Endothelial cell of umbilical vein (primary cell): ENCODE results near the gene PTPRE. TPM values are rescaled to one million over a fixed set of nuclear protein-coding genes. Genes with fewer than 3 reads are reported as not detected.

Experiments
- BruUV-seq: library from RNA; stranded (reverse); fragments of 400-500 nt; replicated peaks from 2 replicates; lab custom pipeline; 2021; lab: Mats Ljungman, UMichigan
- CTCF ChIA-PET: fragments of 300-600, 350-600 bp; sonication (Branson Sonifier 250); formaldehyde crosslinking; loops from one replicate; lab custom pipeline; 2021; ENCODE audit warnings: antibody characterized with exemption, inconsistent platforms; lab: Charles Lee
- POLR2A ChIA-PET: fragments of 300-600, 350-600 bp; sonication (Branson Sonifier 250); formaldehyde crosslinking; loops from one replicate; lab custom pipeline; 2021; ENCODE audit warnings: antibody characterized with exemption, inconsistent platforms; lab: Charles Lee
- DNase-seq: peaks from one replicate; pipeline ENCODE4 v3.0.0-alpha.2; 2011; ENCODE audit warnings: low read depth, low spot score
- FAIRE-seq: peaks from 2 replicates; lab custom pipeline; 2011; peaks lifted over from hg19 to GRCh38; lab: Jason Lieb, UNC
- H2AFZ ChIP-seq: 2 replicates; pipeline ENCODE4 v1.6.0; 2012; ENCODE audit warnings: low read depth, low read length, control low read depth, inconsistent platforms
- H3K27ac ChIP-seq: 2 replicates; pipeline ENCODE4 v1.5.1; 2011; ENCODE audit warnings: low read depth, mild to moderate bottlenecking, control low read depth, low read length, moderate library complexity; ENCODE audit not compliant: insufficient read depth
- H3K27me3 ChIP-seq, 2 experiments: 2 replicates each; pipeline versions ENCODE4 v1.6.0 to v1.6.1; 2011; ENCODE audit warnings: low read length in 2 of 2, mixed read lengths in 1 of 2; ENCODE audit not compliant: control insufficient read depth in 2 of 2, insufficient read depth in 2 of 2
- H3K36me3 ChIP-seq, 2 experiments: 2 replicates in 1 of 2; 3 replicates in 1 of 2; pipeline ENCODE4 v1.5.1; 2011; ENCODE audit warnings: low read length in 2 of 2, mild to moderate bottlenecking in 1 of 2, moderate library complexity in 1 of 2; ENCODE audit not compliant: control insufficient read depth in 2 of 2, insufficient read depth in 2 of 2; ENCODE audit errors: extremely low read depth in 1 of 2
- H3K4me1 ChIP-seq: 3 replicates; pipeline ENCODE4 v1.5.1; 2011; ENCODE audit warnings: mild to moderate bottlenecking, low read length; ENCODE audit not compliant: control insufficient read depth, insufficient read depth; ENCODE audit errors: extremely low read depth
- H3K4me2 ChIP-seq: 2 replicates; pipeline ENCODE4 v1.6.1; 2011; ENCODE audit warnings: low read length, control low read depth, mixed read lengths; ENCODE audit not compliant: insufficient read depth
- H3K4me3 ChIP-seq, 3 experiments: fragments of 200-600 bp in 1 of 3; sonication (generic), shearing (Covaris generic) in 1 of 3; replicated peaks in 1 of 3; 2 replicates each; pipeline ENCODE4 v1.5.1; 2011 to 2016; ENCODE audit warnings: control low read depth in 3 of 3, low read length in 3 of 3, mild to moderate bottlenecking in 2 of 3, inconsistent platforms in 1 of 3, low read depth in 1 of 3, moderate library complexity in 1 of 3; ENCODE audit not compliant: insufficient read depth in 1 of 3
- H3K79me2 ChIP-seq: 2 replicates; pipeline ENCODE4 v1.6.0; 2012; ENCODE audit warnings: low read length, inconsistent platforms; ENCODE audit not compliant: control insufficient read depth, insufficient read depth
- H3K9ac ChIP-seq: replicated peaks from 2 replicates; pipeline ENCODE3; 2011; ENCODE audit warnings: low read length, control low read depth; ENCODE audit not compliant: insufficient read depth; ENCODE audit errors: extremely low read depth
- H3K9me1 ChIP-seq: replicated peaks from 3 replicates; pipeline ENCODE4 v1.6.0; 2011; ENCODE audit warnings: mild to moderate bottlenecking, low read length; ENCODE audit not compliant: control insufficient read depth, insufficient read depth; ENCODE audit errors: extremely low read depth
- H3K9me3 ChIP-seq: replicated peaks from 2 replicates; pipeline ENCODE4 v1.5.1; 2012; ENCODE audit warnings: low read length, inconsistent platforms; ENCODE audit not compliant: control insufficient read depth, insufficient read depth
- H4K20me1 ChIP-seq: replicated peaks from 2 replicates; pipeline ENCODE3; 2011; ENCODE audit warnings: mild to moderate bottlenecking, low read length; ENCODE audit not compliant: control insufficient read depth, insufficient read depth; ENCODE audit errors: extremely low read depth
- EZH2 ChIP-seq: IDR thresholded peaks from 2 replicates; pipeline ENCODE4 v1.6.1; 2012; ENCODE audit warnings: borderline replicate concordance, low read depth, mild to moderate bottlenecking, moderate library complexity, low read length, inconsistent platforms; ENCODE audit not compliant: severe bottlenecking
- FOS ChIP-seq: IDR thresholded peaks from 2 replicates; pipeline ENCODE4 v1.6.1; 2011; ENCODE audit warnings: mild to moderate bottlenecking, low read length, moderate library complexity, borderline replicate concordance; ENCODE audit not compliant: insufficient read depth
- GATA2 ChIP-seq: IDR thresholded peaks from 2 replicates; pipeline ENCODE4 v1.7.0; 2011; ENCODE audit warnings: low read depth, mild to moderate bottlenecking, moderate library complexity, mixed read lengths, low read length; ENCODE audit not compliant: insufficient read length, insufficient read depth
- JUN ChIP-seq: IDR thresholded peaks from 2 replicates; pipeline ENCODE4 v1.6.1; 2011; ENCODE audit warnings: borderline replicate concordance, low read depth; ENCODE audit not compliant: insufficient read length, insufficient read depth
- MYC ChIP-seq: IDR thresholded peaks from one replicate; pipeline ENCODE4 v1.6.1; 2011; ENCODE audit warnings: mild to moderate bottlenecking, low read depth, low read length
- POLR2A ChIP-seq: IDR thresholded peaks from 2 replicates; pipeline ENCODE4 v1.6.1; 2012; ENCODE audit warnings: low read depth, mild to moderate bottlenecking, control low read depth, low read length
- POLR2AphosphoS5 ChIP-seq: IDR thresholded peaks from 2 replicates; pipeline ENCODE4 v1.6.1; 2012; ENCODE audit warnings: low read depth, mild to moderate bottlenecking, control low read depth, low read length, moderate library complexity; ENCODE audit not compliant: insufficient read depth
- dilution Hi-C: fragments of 300-500 bp; cut with MboI; formaldehyde crosslinking; loops from one replicate; pipeline ENCODE4 v1.15.0; 2019; ENCODE audit warnings: low sequenced_read_pairs; ENCODE audit not compliant: extremely low pct_ligation_motif_present
- intact Hi-C: fragments of 100-400 bp; cut with micrococcal nuclease; formaldehyde crosslinking; loops from one replicate; pipeline ENCODE4 v1.10.0; 2022
- polyA plus RNA-seq, 4 experiments: library from polyadenylated mRNA; depleted of rRNA in 3 of 4; stranded (reverse) in 3 of 4; unstranded in 1 of 4; fragments of >200 nt; gene quantifications; 2 replicates each; pipeline versions ENCODE4 v1.2.1 to v1.2.3, GENCODE V29; 2011 to 2012; ENCODE audit warnings: missing spikeins in 1 of 4
- total RNA-seq: library from RNA; stranded (reverse); gene quantifications from 2 replicates; pipeline ENCODE4 v1.2.3, GENCODE V29; 2021
- TF ChIP-seq, protein P1 (sequence below), 2 donors: IDR thresholded peaks; 1 replicate in 1 of 2; 2 replicates in 1 of 2; pipeline ENCODE4 v1.5.1; 2011; ENCODE audit warnings: low read length in 2 of 2, mild to moderate bottlenecking in 2 of 2, moderate library complexity in 2 of 2, control low read depth in 1 of 2, inconsistent platforms in 1 of 2, low read depth in 1 of 2; ENCODE audit not compliant: insufficient read depth in 1 of 2; ENCODE audit errors: extremely low read depth in 1 of 2
- TF ChIP-seq, protein P2 (sequence below): IDR thresholded peaks from 2 replicates; pipeline ENCODE4 v1.6.1; 2011; ENCODE audit not compliant: insufficient read depth, insufficient read length

The PTPRE gene
- total and polyA plus RNA-seq, 2 donors (not counting 3 experiments of a cell fraction or from before 2014, with no cell fraction given): 37.3 to 116 TPM

DNA sequence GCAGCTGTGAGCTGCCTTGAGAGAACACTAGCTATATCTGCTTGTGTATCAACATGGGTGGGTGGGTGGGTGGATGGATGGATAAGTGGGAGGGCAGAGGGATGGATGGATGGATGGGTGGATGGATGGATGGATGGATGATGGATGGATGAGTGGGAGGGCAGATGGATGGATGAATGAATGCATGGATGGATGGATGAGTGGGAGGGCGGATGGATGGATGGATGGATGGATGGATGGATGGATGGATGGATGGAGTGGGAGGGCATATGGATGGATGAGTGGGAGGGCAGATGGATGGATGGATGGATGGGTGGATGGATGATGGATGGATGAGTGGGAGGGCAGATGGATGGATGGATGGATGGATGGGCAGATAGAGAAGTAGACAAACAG, 143.2 kb downstream of the PTPRE start:
- ChIA-PET CTCF (no interaction called here), POLR2A (no interaction called here)
- Histone ChIP-seq H3K9me3 (no peaks in the 10 kb centered on the region), H3K36me3 (peaks cover 17 to 57% of the 10 kb centered on the region in 2 experiments), H3K4me3 (no peak overlapping the region), H3K27me3 (no peaks in the 10 kb centered on the region), H3K4me1 (peaks cover 17% of the 10 kb centered on the region), H3K79me2 (peaks cover 4% of the 10 kb centered on the region), H2AFZ (no peak overlapping the region), H4K20me1 (no peaks in the 10 kb centered on the region), H3K9me1 (no peaks in the 10 kb centered on the region), H3K27ac (no peak overlapping the region), H3K9ac (no peak overlapping the region), H3K4me2 (no peak overlapping the region)
- no peak for DNase-seq
- intact Hi-C loops: no loop called here
- FAIRE-seq: peak; percentile 56
- no TSS peak for BruUV-seq
- TF ChIP-seq EZH2 (no peak), MYC (no peak), POLR2A (no peak), POLR2AphosphoS5 (no peak), FOS (no peak), JUN (no peak), GATA2 (no peak)
- TF ChIP-seq, protein P1, sequence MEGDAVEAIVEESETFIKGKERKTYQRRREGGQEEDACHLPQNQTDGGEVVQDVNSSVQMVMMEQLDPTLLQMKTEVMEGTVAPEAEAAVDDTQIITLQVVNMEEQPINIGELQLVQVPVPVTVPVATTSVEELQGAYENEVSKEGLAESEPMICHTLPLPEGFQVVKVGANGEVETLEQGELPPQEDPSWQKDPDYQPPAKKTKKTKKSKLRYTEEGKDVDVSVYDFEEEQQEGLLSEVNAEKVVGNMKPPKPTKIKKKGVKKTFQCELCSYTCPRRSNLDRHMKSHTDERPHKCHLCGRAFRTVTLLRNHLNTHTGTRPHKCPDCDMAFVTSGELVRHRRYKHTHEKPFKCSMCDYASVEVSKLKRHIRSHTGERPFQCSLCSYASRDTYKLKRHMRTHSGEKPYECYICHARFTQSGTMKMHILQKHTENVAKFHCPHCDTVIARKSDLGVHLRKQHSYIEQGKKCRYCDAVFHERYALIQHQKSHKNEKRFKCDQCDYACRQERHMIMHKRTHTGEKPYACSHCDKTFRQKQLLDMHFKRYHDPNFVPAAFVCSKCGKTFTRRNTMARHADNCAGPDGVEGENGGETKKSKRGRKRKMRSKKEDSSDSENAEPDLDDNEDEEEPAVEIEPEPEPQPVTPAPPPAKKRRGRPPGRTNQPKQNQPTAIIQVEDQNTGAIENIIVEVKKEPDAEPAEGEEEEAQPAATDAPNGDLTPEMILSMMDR (IDR thresholded peaks at IDR 0.05; ENCODE audit: extremely low read depth in 1 of 2, insufficient read depth in 1 of 2, low read depth in 1 of 2, low read length in 2 of 2): no peak
- TF ChIP-seq, protein P2, sequence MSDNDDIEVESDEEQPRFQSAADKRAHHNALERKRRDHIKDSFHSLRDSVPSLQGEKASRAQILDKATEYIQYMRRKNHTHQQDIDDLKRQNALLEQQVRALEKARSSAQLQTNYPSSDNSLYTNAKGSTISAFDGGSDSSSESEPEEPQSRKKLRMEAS: no peak
- dilution Hi-C loops: no loop called here
